ENCODE data around the gene DPP4. TPM values are rescaled to one million over a fixed set of nuclear protein-coding genes. Genes with fewer than 3 reads are reported as not detected.

DPP4 gene
- total RNA-seq = 3.2 TPM

DNA sequence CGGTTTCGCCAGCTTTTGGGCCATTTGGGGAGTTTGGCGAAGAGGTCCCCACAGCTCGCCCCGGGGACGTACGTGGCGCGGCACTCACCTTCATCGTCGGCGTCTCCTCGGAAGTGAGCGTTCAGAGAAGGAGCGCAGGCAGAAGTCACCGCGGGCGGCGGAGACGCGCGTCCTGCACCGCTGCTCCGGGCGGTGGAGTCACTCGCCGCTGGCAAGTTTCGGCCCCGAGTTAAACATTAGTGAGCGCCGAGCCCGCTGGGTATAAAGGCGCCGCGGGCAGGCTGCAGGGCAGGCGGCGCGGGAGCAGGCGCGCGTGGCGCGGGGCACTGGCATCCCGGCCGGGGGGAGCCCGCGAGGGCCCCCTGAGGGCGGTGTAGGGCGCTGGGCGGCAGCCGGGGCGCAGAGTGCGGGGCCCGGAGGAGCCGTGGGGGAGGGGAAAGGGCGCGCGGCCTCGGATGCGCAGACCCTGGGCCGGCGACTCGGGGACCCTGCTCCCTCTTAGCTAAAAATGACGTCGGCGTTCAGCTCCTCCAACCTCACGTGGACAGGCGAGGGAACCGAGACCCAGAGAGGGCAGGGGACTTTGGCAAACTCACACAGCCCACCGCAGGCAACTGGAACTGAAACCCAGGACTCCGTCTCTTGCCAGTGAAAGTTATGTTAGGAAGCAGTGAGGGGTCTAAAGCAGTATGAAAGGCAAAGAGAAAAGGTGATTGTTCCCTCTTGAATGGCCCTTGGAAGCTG lies at the start of gene DPP4:
DPP4 (minus strand) TSS at position 328 of the 744 bp plus-strand sequence; CDS start at position 94, 234 bp downstream.
- peak; percentile 30 for DNase-seq

DNA sequence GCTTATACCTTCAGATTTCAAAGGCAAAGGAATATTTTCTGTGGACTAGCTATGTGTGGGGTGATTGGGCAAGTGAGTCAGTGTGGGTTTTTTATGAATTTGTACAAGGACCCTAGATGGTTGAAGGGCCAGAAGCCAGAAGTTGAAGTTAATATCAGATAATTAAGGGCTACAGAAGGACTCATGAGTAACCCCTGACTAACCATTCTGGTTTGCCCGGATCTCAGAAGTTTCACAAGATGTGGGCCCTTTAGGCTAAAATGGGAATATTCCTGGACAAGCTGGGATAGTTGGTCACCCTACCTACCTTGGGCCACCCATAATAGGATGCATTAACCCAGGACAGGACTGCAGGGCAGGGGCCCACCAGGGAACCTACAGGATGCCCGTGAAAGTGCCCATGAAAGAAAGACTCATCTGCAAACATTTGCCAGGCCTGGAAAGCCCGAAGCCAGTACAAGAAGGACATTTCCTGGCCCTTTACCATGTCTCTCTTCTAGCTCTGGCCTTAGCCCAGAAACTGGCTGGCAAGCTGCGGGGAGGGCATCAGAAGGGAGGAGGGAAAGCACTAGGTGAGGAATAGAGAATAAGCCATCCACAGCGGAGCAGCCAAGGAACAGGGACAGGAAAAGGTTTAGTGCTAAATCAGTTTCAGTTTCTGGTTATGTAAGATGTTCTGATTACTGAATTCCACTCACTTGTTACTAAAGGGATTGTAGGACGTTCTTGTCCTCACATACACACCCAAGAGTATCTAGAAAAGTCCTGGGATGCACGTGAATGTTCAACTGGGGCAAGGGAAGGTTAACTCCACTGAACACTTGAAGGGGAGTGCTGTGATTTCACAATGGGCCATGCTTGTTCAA lies 44.4 kb upstream of the DPP4 start:
- no peak for DNase-seq

DNA sequence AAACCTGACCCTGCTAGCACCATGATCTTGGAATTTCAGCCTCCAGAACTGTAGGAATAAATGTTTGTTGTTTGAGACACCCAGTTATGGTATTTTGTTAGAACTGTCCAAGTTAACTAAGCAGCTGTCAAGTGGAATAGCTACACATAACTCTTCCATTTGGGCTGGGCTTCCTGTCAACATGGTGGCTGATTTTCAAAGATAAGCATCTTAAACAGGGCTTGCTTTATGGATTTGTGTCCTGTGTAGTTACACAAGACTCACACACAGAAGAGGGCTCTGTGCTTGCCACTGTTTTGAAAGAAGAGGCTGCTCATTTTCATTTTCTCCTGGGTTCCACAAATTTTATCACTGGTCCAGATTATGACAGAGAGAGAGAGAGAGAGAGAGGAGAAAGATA lies 42.3 kb upstream of the DPP4 start:
- no peak for DNase-seq

DNA sequence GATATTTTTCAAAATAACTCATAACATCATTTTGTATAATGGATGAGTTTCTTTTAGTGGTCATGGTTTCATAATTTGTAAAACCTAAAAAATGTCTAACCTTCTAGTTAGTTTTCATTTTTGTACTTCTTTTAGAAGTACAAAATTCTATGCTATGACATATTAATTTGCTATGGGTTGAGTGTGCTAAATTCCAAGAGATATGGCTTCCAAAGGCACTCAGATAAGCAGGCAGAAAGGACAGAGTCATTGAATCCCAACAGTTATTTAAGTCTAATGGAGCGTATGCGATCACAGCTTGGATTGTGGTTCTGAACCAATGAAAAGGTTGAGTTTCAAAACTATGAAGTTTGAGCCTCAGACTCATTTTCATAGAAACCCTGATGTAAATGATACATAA lies 41.1 kb upstream of the DPP4 start:
- DNase-seq = no peak

DNA sequence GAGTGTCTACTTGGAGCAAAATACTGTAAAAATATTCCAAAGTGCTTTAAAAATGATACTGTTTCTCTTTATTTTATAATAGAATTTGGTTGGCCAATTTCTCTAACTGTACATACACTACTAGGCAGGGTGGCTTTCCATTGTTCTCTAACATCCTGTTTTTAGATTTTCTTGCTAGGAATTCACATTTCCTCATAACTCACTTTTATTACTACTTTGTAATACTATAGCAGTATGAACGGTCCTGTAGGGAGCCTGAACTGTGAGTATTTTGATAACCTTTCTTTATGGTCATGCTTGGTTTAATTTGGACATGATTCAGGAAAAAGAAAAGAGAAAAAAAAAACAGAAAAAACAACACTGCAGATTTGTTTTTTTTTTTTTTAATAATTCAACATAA lies 40.3 kb upstream of the DPP4 start:
- no peak for DNase-seq

DNA sequence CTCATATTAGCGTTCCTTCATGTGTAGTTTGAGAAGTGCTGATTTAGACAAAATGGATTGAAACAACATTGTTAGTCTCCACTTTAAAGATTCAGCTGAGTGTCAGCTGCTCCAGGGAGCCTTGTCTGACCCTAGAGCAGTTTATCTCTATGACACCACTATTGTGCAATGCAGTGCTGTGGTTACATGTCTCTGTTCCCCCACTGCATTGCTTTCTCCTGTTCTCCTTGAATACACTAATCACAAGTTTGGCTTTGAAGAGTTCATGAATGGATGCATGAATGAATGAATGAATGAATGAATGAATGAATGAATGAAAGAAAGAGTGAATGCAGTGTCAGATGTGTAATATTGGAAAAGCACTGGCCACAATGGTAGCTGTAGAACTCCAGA lies 39.8 kb upstream of the DPP4 start:
- no peak for DNase-seq

DNA sequence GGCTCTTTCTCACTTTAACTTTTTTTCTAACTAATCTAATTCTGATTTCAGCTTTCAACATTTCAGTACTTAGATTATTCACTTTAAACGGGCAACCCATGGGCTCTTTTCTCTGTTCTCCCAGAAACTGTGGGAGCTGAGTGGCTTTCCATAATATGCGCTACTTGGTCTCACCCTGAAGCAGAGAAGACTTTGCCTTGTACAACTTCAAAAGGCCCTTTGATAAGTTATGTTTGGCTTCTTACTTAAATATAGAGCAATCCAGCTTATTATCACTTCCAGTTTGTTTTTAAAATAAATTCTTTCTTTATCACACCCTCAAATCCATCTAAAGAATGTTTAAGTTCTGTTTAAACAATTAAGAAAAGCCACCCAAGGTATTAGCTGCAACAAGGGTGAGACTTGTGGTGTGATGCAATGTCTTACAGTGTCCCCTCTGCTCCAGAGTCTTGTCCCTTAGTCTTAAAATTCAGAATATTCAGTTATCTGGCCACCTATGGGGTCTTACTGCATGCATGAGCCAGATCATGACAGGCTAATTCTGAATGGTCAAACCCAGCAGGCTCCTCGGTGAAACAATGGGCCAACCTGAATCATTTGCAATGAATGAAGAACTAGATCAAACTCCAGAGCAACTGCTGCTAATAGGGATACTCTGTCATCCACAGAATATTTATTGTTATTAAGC lies 39.2 kb upstream of the DPP4 start:
- no peak for DNase-seq

DNA sequence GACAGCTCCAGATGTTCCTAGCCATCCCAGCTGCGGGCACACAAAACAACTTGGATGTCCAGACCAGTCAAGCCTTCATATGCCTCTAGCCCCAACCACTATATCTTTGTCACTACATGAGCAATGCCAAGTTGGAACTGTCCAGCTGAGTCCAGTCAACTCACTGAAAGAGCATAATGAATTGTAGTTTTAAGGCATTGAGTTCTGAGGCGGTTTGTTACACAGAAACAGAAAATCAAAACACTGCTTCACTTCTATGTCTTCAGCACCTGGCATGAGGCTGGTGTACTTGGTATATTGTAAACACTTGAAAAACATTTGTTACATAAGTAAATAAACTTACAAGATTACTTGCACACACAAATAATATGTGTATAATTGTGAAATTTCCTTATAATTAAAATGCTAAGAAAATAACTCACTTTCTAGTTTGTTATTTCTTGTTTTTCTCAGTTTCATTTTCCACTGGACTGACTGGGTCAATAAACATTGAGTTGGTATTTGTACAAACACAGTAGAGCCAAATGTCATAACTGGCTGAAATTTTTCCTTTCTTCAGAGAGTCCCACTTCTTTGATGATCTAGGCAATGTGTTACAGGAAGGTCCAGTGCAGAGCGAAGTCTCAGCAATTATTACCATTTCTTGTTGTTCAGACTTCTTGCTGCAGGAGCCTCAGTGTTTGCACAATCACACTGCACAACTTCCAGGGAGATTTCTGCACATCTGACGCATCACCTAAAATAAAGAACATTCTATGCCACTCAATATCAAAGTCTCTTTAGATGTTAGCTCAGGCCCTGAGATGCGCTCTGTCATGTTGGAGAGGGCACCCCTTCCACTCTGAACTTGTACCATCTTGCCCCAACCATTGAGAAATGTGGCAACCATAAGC lies 38.2 kb upstream of the DPP4 start:
- no peak for DNase-seq

DNA sequence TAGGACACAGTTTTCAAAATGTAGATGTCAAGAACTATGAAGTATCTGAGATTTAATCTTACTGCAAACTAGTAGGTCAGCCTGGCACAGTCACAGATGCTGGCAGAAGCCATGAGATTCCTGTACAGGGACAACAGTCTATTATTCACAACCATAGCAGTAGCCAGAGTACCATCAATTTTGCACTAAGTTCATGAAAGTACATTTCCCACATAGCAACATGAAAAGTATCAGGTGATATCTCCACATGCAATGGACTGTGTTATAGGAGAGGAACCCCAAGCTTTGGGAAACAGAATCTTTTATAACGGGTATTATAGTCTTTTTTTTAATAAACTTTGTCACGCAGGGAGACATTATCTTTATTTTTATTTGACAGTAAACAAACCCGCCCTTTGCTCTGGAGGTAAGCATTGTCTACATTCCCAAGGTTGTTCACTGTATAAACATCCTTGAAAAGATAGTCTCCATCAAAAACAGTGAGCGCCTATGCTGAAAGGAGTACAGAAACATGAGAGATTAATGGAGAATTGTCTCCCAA lies 33.4 kb upstream of the DPP4 start:
- no peak for DNase-seq

DNA sequence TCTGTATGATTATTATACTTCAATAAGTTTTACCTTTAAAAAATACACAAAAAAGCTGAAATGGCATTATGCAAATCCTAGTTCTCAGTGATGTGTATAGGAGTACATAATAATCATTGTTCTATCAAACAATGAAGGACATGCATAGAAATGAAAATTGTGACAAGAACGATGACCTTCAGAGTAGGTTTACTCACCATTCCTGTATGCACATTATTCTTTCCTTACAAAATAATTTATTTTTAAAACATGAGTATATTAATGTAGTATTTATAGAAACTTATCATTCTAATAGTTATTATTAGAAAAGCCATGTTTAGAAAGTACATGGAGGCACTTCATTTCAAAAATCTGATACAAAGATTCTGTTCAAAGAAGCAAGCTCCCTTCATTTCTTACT lies 32.7 kb upstream of the DPP4 start:
- DNase-seq = no peak

DNA sequence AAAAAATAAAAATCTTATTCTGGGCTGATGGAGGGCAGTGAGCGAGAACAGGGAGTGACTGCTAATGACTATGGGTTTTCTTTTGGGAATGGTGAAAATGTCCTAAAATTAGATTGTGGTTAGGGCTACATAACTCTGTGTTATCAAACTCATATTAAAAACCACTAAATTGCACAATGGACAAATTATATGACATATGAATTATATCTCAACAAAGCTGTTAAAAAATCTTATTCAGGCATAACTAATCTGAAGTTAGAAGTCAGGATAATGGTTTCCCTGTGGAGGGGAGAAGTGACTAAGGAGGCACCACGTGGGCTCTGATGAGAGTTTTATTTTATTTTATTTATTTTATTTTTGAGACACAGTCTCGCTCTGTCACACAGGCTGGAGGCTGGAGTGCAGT lies 32.1 kb upstream of the DPP4 start:
- no peak for DNase-seq

DNA sequence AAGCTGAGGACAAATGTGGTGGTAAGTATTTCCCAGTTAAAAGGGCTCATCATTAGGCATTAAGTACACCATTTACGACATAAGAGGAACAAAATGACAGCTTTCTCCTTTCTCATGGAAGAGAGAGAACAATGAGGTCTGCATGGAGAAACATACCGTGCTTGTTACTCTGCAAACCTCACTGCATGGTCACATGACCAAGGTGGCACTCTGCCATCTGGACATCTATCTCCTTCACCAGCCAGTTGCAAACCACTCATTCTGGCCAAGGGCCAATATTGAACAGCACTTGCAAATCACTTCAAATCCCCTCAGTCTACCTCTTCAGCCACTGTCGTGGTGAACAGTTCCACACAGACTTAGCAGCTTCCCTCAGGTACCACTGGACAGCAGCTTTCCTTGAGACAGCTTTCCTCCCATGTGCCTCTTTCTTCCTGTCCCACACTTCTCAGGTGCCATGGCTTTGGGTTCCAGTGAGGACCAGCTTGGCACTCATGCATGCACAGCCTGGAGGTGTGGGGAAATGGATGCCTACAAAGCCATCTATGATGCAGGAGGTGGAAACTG lies 29.5 kb upstream of the DPP4 start:
- no peak for DNase-seq

DNA sequence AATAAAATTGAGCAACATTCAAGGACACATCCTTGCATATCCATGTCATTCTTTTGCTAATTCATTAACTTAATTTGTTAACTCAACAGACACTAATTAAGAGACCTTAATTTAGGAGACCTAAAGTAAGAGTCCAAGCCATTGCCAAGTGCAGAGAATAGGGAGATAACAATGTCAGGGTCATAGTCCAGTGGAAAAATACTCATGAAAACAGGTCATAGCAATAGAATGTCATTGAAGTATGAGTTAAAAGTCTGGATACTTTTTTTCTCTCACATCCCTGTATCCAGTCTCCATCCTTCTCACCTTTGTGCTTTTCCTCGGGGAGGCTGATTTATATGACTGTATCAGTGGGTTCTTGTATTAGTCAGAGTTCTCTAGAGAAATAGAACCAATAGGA lies 26.6 kb upstream of the DPP4 start:
- DNase-seq = no peak

DNA sequence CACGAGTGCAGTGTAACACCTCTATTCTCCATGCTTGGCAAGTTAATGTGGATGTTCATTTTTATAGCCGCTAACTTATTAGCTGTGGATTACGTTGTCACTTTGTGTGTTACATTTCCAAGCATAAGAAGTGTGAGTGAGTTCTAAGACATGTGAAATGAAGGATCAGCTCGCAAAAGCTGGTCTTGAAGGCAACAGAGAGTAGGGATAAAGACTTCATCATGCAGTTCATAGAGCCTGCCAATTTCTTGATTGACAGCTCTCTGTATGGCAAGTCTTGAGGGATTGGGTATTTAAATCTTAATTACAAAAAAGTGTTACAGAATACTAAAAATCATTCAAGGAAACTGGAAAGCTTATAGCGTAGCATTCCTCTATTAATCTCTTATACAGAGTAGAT lies 25.8 kb upstream of the DPP4 start:
- DNase-seq = no peak

DNA sequence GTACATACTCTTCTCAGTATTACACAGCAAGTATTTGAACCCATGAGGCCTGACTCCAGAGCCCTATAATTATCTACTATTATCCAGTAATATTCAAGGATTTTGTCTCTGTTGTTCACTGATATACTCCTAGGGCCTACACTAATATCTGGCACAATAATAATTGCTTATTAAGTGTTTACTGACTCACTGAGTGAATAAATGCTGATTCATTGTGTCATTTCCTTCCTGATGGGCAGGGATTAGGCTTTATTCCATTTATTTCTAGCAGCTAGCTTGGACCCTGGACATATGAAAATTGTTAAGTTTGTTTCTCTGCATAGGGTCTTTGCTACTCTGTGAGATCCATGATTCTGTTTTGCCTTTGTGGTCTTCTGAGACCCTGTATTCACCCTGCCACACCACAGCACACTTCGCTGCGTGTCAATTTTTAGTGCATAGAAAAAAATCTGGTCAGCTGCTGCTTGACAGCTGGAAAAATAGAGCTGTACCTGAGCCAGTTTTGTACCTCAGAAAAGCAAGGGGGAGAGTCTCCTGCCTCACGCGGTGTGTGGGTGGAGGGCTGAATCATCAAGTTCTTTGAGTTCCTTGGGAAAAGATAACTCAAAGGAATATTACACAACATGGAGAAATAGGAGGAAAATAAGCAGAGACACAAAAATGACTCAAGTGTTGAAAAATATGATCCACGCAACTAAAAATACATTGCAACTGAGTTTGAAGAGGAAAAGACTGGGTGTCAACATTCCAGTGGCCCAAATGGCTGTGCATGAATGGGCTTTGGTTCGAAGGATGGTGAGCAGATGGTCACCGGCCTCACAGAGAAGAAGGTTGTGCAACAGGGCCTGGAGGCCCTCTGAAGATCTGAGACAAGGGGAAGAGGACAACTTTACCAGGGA lies 18.9 kb upstream of the DPP4 start:
- DNase-seq = no peak

DNA sequence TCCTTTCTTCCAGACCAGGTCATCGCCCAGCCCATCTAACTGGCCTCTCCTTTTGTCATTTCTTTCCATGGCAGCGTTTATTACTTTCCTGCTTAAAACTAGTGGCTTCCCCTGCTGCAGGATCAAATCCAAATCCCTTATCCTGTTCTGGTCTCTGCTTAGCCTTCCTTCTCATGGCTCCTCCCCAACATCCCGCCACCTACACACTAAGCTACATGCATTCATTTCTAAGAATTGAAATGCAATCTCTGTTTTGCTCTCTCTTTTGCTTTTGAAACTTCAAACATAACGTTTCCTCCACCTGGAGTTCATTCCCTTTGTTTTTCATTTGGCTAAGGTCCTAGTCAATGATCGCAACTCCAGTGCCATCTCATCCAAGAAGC lies 18.0 kb upstream of the DPP4 start:
- no peak for DNase-seq

DNA sequence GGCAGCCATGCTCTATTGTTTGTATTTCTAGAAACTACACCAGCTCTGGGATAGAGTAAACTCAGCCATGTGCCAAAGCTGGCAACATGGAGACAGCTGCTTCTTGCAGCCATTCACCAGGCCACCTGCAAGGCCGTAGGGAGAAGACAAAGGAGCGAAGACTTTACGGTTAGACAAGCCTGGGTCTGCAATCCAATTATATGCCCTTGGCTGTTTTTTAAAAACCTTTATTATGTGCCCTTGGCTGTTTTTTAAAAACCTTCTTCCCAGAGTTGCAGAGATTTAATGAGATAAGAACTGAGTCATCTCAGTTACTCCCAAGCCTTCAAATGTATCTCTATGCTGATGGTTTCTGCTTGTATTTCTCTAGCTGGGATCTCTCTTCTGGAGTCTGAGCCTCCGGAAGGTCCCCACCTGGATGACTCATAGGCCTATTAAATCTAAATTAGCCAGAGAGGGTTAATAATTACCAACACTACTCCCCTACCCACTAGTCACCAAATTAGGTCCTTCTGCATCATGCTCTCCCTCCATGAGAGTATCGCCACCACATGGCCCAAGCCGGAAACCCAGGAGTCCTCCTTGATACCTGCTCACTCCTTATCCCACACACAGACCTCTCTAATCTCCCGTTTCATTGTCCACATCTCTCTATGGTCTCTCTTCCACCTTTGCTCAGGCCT lies 17.5 kb upstream of the DPP4 start:
- no peak for DNase-seq

DNA sequence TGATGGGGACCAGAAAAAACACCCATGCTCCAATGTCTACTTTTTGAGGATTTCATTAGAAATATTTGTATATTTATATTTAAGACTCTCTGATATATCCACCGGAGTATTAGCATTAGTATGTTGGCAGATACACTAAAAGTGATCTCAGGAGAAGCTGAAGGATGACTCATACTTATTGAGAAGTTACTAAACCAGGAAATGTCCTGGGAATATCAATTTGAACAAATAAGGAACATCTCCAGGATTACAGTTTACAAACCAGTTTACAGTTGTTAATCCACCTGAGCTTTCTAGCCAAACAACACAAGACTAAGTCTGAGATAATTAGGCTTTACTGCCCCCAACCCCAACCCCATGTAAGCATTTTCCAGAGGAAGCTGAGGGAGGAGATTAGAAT lies 16.1 kb upstream of the DPP4 start:
- no peak for DNase-seq

DNA sequence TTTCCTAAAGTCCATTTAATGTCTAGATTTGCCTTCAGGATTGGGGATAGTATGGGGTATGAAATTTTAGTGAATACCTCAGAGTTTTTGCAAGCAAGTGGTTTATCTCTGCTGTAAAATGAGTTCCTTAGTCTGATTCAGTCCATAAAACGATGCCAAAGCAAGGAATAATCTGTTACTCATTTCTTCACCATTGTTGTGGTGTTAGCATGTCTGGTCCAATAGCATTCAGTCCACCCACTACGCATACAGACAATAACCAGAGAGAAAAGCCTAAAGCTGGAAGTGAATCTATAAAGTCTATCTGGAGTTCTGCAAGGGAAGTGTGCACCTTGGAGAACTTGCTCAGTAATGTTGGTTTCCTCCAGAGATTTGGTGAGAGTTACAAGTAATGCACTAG lies 12.9 kb upstream of the DPP4 start:
- DNase-seq = no peak

All from tongue (tissue), 2 donors.